ENCODE measurements around the gene RPS6KC1.
"Not testable (repeated sequence)": the region's sequence is repeated elsewhere in the genome, so short reads cannot be mapped to it uniquely, and the experiment has no call there.

The RPS6KC1 gene

DNA sequence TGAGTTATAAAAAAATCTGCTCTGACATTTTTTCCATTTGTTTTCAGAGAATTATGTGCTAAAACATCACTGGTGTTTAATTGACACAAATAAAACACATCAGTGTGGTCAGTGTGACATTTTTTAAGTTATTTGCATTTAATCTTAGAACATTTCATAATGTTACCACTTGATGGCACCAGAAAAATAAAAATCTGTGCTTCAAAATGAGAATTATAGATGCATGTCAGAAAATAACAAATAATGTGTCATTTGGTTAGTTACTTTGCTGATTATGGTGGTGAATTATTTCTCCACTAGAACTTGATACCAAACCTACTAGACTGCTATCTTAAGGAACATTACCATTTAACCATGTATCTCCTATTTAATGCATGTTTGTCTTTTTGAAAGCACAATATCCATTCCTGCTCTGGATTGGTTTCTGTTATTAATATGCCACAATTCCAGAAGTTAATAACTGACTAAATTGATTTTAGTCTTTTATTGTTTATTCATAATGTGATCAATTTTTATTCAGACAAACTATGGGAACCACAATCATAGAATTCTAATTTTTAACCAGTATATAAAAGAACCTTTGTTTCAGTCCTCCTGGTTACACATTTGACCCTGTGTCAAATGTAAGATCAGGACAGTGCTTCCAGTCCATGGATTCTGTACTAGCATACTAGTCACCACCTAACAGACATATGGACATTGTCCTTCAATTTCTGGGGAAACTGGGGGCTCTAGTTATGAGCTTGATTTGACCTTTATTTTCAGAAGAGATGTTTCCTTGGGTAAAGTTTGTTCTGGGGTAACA, 81.0 kb downstream of the RPS6KC1 start:
- no peak overlapping the region for H3K27ac ChIP-seq
- TF ChIP-seq, protein P1, sequence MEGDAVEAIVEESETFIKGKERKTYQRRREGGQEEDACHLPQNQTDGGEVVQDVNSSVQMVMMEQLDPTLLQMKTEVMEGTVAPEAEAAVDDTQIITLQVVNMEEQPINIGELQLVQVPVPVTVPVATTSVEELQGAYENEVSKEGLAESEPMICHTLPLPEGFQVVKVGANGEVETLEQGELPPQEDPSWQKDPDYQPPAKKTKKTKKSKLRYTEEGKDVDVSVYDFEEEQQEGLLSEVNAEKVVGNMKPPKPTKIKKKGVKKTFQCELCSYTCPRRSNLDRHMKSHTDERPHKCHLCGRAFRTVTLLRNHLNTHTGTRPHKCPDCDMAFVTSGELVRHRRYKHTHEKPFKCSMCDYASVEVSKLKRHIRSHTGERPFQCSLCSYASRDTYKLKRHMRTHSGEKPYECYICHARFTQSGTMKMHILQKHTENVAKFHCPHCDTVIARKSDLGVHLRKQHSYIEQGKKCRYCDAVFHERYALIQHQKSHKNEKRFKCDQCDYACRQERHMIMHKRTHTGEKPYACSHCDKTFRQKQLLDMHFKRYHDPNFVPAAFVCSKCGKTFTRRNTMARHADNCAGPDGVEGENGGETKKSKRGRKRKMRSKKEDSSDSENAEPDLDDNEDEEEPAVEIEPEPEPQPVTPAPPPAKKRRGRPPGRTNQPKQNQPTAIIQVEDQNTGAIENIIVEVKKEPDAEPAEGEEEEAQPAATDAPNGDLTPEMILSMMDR (IDR thresholded peaks at IDR 0.05): no peak
- DNase-seq (ENCODE audit: low spot score): no peak
- H3K4me3 ChIP-seq: no peak overlapping the region

DNA sequence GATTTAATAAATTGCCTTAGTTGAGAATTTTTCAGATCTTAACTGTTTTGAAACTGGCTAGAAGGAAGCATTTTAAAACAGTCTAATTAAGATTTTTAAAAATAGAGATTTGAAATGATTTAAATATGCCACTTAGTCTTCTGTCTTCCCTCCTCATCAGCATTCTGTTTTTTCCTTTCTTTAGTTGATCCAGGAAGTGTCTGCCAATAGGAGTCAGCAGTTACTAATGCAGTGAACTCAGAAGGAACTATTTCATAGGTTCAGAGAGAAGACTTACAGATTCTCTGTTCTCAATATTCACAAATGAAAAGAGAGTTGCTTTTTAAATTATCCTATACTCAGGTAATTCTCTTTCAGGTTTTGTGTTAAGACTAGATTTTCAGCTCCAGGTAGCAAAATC, 84.5 kb downstream of the RPS6KC1 start:
- DNase-seq (ENCODE audit: low spot score): no peak
- Histone ChIP-seq H3K27ac (no peak overlapping the region), H3K4me3 (no peak overlapping the region)
- TF ChIP-seq, protein P1 (IDR thresholded peaks at IDR 0.05): no peak

DNA sequence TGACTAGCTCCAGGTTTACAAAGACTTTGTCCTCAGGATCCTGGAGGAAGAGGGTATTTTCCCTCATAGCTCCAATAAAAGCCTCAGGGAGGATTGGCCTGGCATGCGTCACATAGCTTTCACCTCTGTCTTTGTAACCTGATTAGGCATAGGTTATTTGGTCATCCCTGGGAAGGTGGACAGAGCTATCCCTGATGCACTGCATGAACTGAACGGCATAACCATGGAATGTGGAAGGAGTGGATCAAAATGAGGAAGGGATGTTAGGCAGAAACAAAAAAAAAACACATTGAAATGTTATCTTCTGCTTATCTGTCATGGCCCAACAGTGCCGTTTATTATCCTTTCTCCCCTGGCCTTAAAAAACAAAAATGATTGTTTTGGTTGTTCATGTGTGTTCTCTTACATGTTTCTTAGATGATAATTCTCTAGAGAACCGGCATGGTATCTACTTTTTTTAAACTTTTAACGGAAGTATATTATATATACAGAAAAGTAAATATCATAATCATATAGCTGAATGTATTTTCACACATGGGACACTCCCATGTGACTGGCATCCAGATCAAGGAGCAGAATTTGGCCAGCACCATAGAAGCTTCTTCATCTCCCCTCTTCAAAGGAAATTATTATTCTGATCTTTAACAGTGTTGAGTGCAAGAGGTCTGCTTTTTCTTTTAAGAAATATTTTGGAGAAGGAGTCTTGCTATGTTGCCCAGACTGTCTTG, 85.3 kb downstream of the RPS6KC1 start:
- TF ChIP-seq, protein P1 (IDR thresholded peaks at IDR 0.05): no peak
- no peak for DNase-seq (ENCODE audit: low spot score)
- Histone ChIP-seq H3K4me3 (no peak overlapping the region), H3K27ac (peak overlapping the region in 1 of 2 donors; percentile 6)

DNA sequence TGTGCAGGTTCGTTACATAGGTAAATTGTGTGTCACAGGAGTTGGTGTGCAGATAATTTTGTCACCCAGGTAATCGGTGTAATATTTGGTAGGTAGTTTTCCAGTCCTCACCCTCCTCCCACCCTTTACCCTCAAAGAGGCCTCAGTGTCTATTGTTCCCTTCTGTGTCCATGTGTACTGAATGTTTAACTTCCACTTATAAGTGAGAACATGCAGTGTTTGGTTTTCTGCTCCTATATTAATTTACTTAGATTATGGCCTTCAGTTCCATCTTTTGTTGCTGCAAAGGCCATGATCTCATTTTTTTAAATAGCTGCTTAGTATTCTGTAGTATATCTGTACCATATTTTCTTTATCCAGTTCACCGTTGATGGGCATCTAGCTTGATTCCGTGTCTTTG, 87.3 kb downstream of the RPS6KC1 start:
- DNase-seq (ENCODE audit: low spot score): no peak
- TF ChIP-seq, protein P1 (IDR thresholded peaks at IDR 0.05): no peak
- no peak overlapping the region for H3K4me3 ChIP-seq
- no peak overlapping the region for H3K27ac ChIP-seq

DNA sequence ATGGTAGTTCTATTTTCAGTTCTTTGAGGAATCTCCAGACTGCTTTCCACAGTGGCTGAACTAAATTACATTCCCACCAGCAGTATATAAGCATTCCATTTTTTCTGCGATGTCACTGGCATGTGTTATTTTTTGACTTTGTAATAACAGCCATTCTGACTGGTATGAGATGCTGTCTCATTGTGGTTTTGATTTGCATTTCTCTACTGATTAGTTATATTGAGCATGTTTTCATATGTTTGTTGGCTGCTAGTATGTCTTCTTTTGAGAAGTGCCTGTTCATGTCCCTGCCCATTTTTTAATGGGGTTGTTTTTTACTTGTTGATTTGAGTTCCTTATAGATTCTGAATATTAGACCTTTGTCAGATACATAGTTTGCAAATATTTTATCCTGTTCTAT, 87.9 kb downstream of the RPS6KC1 start:
- no peak overlapping the region for H3K27ac ChIP-seq
- DNase-seq (ENCODE audit: low spot score): no peak
- no peak overlapping the region for H3K4me3 ChIP-seq
- TF ChIP-seq, protein P1 (IDR thresholded peaks at IDR 0.05): no peak

DNA sequence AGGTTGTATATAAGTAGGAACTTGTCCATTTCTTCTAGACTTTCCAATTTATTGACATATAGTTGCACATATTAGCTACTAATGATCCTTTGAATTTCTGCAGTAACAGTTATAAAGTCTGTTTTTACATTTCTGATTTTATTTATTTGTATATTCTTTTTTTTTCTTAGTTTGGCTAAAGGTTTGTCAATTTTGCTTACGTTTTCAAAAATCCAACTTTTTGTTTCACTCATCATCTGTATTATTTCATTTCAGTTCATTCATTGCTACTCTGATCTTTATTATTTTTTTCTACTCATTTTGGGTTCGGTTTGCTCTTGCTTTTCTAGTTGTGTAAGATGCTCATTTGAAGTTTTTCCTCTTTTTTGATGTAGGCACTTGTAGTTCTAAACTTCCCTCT, 97.9 kb downstream of the RPS6KC1 start:
- Histone ChIP-seq H3K4me3 (no peak overlapping the region), H3K27ac (no peak overlapping the region)
- no peak for DNase-seq (ENCODE audit: low spot score)
- TF ChIP-seq, protein P1 (IDR thresholded peaks at IDR 0.05): no peak

DNA sequence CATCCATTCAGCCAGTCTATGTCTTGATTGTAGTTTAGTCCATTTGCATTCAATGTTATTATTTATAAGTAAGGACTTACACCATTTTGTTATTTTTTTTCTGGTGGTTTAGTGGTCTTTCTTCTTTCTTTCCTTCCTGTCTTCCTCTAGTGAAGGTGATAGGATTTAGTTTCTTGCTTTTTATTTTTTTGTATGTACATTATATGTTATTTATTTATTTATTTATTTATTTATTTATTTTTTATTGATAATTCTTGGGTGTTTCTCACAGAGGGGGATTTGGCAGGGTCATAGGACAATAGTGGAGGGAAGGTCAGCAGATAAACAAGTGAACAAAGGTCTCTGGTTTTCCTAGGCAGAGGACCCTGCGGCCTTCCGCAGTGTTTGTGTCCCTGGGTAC, 99.0 kb downstream of the RPS6KC1 start:
- H3K27ac ChIP-seq; H3K4me3 ChIP-seq; DNase-seq (ENCODE audit: low spot score): not testable (repeated sequence)
